Activated T-helper 1 cell treated with anti-CD3 and anti-CD28 coated beads, Interleukin-2, amount 50 U/mL, for 16 hours (primary cell): Measurements from ENCODE around the gene AMDHD2.
A peak's percentile ranks its signal among the peaks of the same experiment; 100 is the strongest.

Experiments used
- DNase-seq, 2 donors: peaks; one replicate each; pipeline ENCODE4 v3.0.0-alpha.2; 2020; ENCODE audit warnings: low read depth in 1 of 2, low spot score in 1 of 2

The AMDHD2 gene

GRCh38 chr16:2498531-2499253 is 21.5 kb upstream of the AMDHD2 start:
- no peak for DNase-seq

- no peak for DNase-seq
Observed at GRCh38 chr16:2499454-2499853, 20.7 kb upstream of the AMDHD2 start.

- no peak for DNase-seq
Observed at GRCh38 chr16:2499890-2500429, 20.2 kb upstream of the AMDHD2 start.

GRCh38 chr16:2500430-2500917 is 19.7 kb upstream of the AMDHD2 start:
- DNase-seq: no peak

GRCh38 chr16:2500918-2501750 is 19.0 kb upstream of the AMDHD2 start:
- DNase-seq: peak; percentile 63 to 70

- DNase-seq: no peak
Observed at GRCh38 chr16:2501946-2502895, 17.9 kb upstream of the AMDHD2 start.

- DNase-seq: no peak
Observed at GRCh38 chr16:2505695-2506094, 14.5 kb upstream of the AMDHD2 start.

- DNase-seq: no peak
Observed at GRCh38 chr16:2507052-2507659, 13.0 kb upstream of the AMDHD2 start.

- DNase-seq: no peak
Observed at GRCh38 chr16:2507665-2508064, 12.5 kb upstream of the AMDHD2 start.

GRCh38 chr16:2508722-2509400 is 11.3 kb upstream of the AMDHD2 start:
- DNase-seq: no peak

- DNase-seq: no peak
Observed at GRCh38 chr16:2511128-2511800, 8.9 kb upstream of the AMDHD2 start.

GRCh38 chr16:2511996-2512734 is 8.0 kb upstream of the AMDHD2 start:
- no peak for DNase-seq

- no peak for DNase-seq
Observed at GRCh38 chr16:2512735-2513404, 7.3 kb upstream of the AMDHD2 start.

- peak; percentile 83 to 85 for DNase-seq
Observed at GRCh38 chr16:2513405-2514332, 6.5 kb upstream of the AMDHD2 start, which contains the start of gene ATP6V0C. ATP6V0C (plus strand) TSS chr16:2513952; CDS start chr16:2514104, 152 bp downstream.

- DNase-seq: peak in 1 of 2 donors; percentile 28
Observed at GRCh38 chr16:2514333-2515179, 5.6 kb upstream of the AMDHD2 start.
